MM.1S (cell line): ENCODE data around the gene OVOL1.

ENCODE experiments used
- CTCF ChIP-seq: fragments of 300-600 bp; sonication (generic); IDR thresholded peaks from 2 replicates; pipeline ENCODE4 v1.5.1; 2016; ENCODE audit warnings: antibody characterized with exemption, low read length, mixed read lengths
- EZH2phosphoT487 ChIP-seq: fragments of 300-600 bp; sonication (generic); IDR thresholded peaks from 2 replicates; pipeline ENCODE4 v1.6.1; 2018; ENCODE audit warnings: antibody characterized with exemption, low read length

GRCh38 chr11:65785319-65786007 is 1.4 kb upstream of the OVOL1 start:
- TF ChIP-seq EZH2phosphoT487: no peak
- no peak for TF ChIP-seq CTCF
